Measurements from ENCODE around the gene GDF10.

- no peak for TF ChIP-seq CTCF (conservative IDR thresholded peaks at IDR 0.05; ENCODE audit: low read length)
- TF ChIP-seq EZH2phosphoT487 (IDR thresholded peaks at IDR 0.05; ENCODE audit: borderline replicate concordance): no peak
Measured at GRCh38 chr10:47354165-47354564, 54.2 kb downstream of the GDF10 start.
